SK-N-SH (cell line): ENCODE results near the gene ZNF81. TPM values are rescaled to one million over a fixed set of nuclear protein-coding genes. Genes with fewer than 3 reads are reported as not detected.

ENCODE experiments used
- CTCF ChIA-PET: fragments of 300-600, 350-600 bp; formaldehyde crosslinking; extraction: SDS; loops from one replicate; lab custom pipeline; 2021; lab: Yijun Ruan, JAX
- POLR2A ChIA-PET: fragments of 350-600 bp; sonication (Branson Sonifier 250); formaldehyde crosslinking; extraction: SDS; loops from one replicate; lab custom pipeline; 2020; ENCODE audit warnings: antibody characterized with exemption, inconsistent platforms; lab: Yijun Ruan, JAX
- DNase-seq: peaks from one replicate; pipeline ENCODE4 v3.0.0; 2012
- H2AFZ ChIP-seq: fragments of 200-600 bp; sonication (generic); 2 replicates; pipeline ENCODE4 v1.8.1; 2016; ENCODE audit warnings: antibody characterized with exemption, mild to moderate bottlenecking, low read depth
- H3F3A ChIP-seq: fragments of 200-600 bp; sonication (generic); replicated peaks from 2 replicates; pipeline ENCODE3; 2016; ENCODE audit warnings: antibody characterized with exemption, mild to moderate bottlenecking; ENCODE audit not compliant: insufficient read depth
- H3K27ac ChIP-seq, 2 experiments: fragments of 200-500 bp in 1 of 2; fragments of 200-600 bp in 1 of 2; sonication (Bioruptor generic) in 1 of 2; sonication (generic), shearing (Covaris generic) in 1 of 2; 2 replicates each; pipeline versions ENCODE4 v1.5.1 to v1.6.1; 2014 to 2016; ENCODE audit warnings: low read depth in 2 of 2, inconsistent platforms in 1 of 2, low read length in 1 of 2, mild to moderate bottlenecking in 1 of 2, mixed read lengths in 1 of 2
- H3K27me3 ChIP-seq: fragments of 200-600 bp; sonication (generic), shearing (Covaris generic); 2 replicates; pipeline ENCODE4 v1.6.1; 2016; ENCODE audit warnings: mixed run types; ENCODE audit not compliant: insufficient read depth
- H3K36me3 ChIP-seq, 2 experiments: fragments of 200-500 bp in 1 of 2; fragments of 200-600 bp in 1 of 2; sonication (Bioruptor generic) in 1 of 2; sonication (generic) in 1 of 2; replicated peaks in 1 of 2; 2 replicates each; pipeline versions ENCODE3 to v1.5.1; 2014 to 2016; ENCODE audit warnings: low read length in 1 of 2, mild to moderate bottlenecking in 1 of 2; ENCODE audit not compliant: insufficient read depth in 2 of 2, control insufficient read depth in 1 of 2
- H3K4me1 ChIP-seq, 2 experiments: fragments of 200-500 bp in 1 of 2; fragments of 200-600 bp in 1 of 2; sonication (Bioruptor generic) in 1 of 2; sonication (generic), shearing (Covaris generic) in 1 of 2; 2 replicates each; pipeline versions ENCODE4 v1.5.1 to v1.6.1; 2014 to 2016; ENCODE audit warnings: low read depth in 1 of 2, low read length in 1 of 2, mixed run types in 1 of 2; ENCODE audit not compliant: insufficient read depth in 2 of 2, control insufficient read depth in 1 of 2
- H3K4me2 ChIP-seq: fragments of 200-600 bp; sonication (generic), shearing (Covaris generic); 2 replicates; pipeline ENCODE4 v1.6.1; 2017; ENCODE audit warnings: mixed run types
- H3K4me3 ChIP-seq, 2 experiments: fragments of 200-500 bp in 1 of 2; fragments of 200-600 bp in 1 of 2; sonication (Bioruptor generic) in 1 of 2; sonication (generic), shearing (Covaris generic) in 1 of 2; 2 replicates each; pipeline versions ENCODE4 v1.5.1 to v1.8.1; 2014 to 2016; ENCODE audit warnings: low read depth in 2 of 2, inconsistent platforms in 1 of 2, low read length in 1 of 2, mild to moderate bottlenecking in 1 of 2, mixed read lengths in 1 of 2, moderate library complexity in 1 of 2
- H3K79me2 ChIP-seq: fragments of 200-600 bp; sonication (generic); 2 replicates; pipeline ENCODE4 v1.8.1; 2017; ENCODE audit warnings: mild to moderate bottlenecking; ENCODE audit not compliant: insufficient read depth
- H3K9ac ChIP-seq: fragments of 200-600 bp; sonication (generic); 2 replicates; pipeline ENCODE4 v1.6.1; 2017; ENCODE audit warnings: mixed run types
- H3K9me2 ChIP-seq: fragments of 200-600 bp; sonication (generic); 2 replicates; pipeline ENCODE4 v1.6.1; 2017; ENCODE audit warnings: mixed run types
- H3K9me3 ChIP-seq: fragments of 200-600 bp; sonication (generic); 2 replicates; pipeline ENCODE4 v1.6.1; 2017; ENCODE audit warnings: mixed run types, mild to moderate bottlenecking, moderate library complexity
- H4K20me1 ChIP-seq: fragments of 200-600 bp; sonication (generic); 2 replicates; pipeline ENCODE4 v1.6.1; 2017; ENCODE audit warnings: mild to moderate bottlenecking, mixed run types; ENCODE audit not compliant: insufficient read depth
- PBX3 ChIP-seq: IDR thresholded peaks from 2 replicates; pipeline ENCODE4; 2012
- POLR2AphosphoS5 ChIP-seq: IDR thresholded peaks from 2 replicates; pipeline ENCODE4 v1.6.1; 2012; ENCODE audit warnings: low read depth, low read length
- SMC3 ChIP-seq: IDR thresholded peaks from 2 replicates; pipeline ENCODE4 v1.6.1; 2012; ENCODE audit warnings: low read depth, low read length, improper control_type of control experiment
- TEAD4 ChIP-seq: IDR thresholded peaks from 2 replicates; pipeline ENCODE4 v1.4.0; 2012; ENCODE audit warnings: mild to moderate bottlenecking, borderline replicate concordance; ENCODE audit not compliant: insufficient read depth
- WGBS: methylation state at CpG from one replicate; pipeline ENCODE4 v1.1.6; 2017; ENCODE audit warnings: low lambda C conversion rate; 5-methylcytosine and 5-hydroxymethylcytosine counted together
- polyA plus RNA-seq, 3 experiments: library from polyadenylated mRNA; depleted of rRNA; stranded (reverse); fragments of >200 nt; gene quantifications; 2 replicates each; pipeline ENCODE4 v1.2.3, GENCODE V29; 2012

Gene ZNF81
- polyA plus RNA-seq, 1 of the 3 experiments (the other 2 are of a cell fraction) = 3.5 TPM

- POLR2A ChIA-PET = no interaction called here
- 42% methylated on average over 1 of the region's 1 CpG for WGBS
Observed at GRCh38 chrX:47814851-47815250, 21.9 kb upstream of the ZNF81 start.

GRCh38 chrX:47815901-47816845 is 20.5 kb upstream of the ZNF81 start:
- TF ChIP-seq PBX3 = no peak
- 0 out of 2 replicates have a peak, but pooled peaks have one; percentile 21 for TF ChIP-seq POLR2AphosphoS5
- ChIA-PET CTCF (interaction anchor here (1.2 to 1.9 kb wide), 2 partner anchors 14 to 16 kb away, joined by 3 to 6 read pairs; no protein-coding TSS in a partner anchor), POLR2A (no interaction called here)
- H3K27ac ChIP-seq = no peak overlapping the region
- 29% methylated on average over 4 of the region's 4 CpGs for WGBS
- no peak for DNase-seq
- peak overlapping the region; percentile 51; the same call in 1 of the 2 replicates for H2AFZ ChIP-seq
- H3F3A ChIP-seq = no peaks in the 10 kb centered on the region
- peak overlapping the region; percentile 37; the same call in 1 of the 2 replicates for H3K4me2 ChIP-seq
- no peaks in the 10 kb centered on the region for H3K36me3 ChIP-seq
- H3K9me2 ChIP-seq = no peaks in the 10 kb centered on the region
- H3K9ac ChIP-seq = no peak overlapping the region
- no peaks in the 10 kb centered on the region for H3K79me2 ChIP-seq
- H3K27me3 ChIP-seq = no peaks in the 10 kb centered on the region
- H3K9me3 ChIP-seq = no peaks in the 10 kb centered on the region; the same call in 1 of the 2 replicates
- no peaks in the 10 kb centered on the region; a peak in 1 of 4 replicates for H3K4me1 ChIP-seq
- no peaks in the 10 kb centered on the region for H4K20me1 ChIP-seq
- H3K4me3 ChIP-seq = no peak overlapping the region

More at GRCh38 chrX:47814851-47815250, 21.9 kb upstream of the ZNF81 start:
- no peaks in the 10 kb centered on the region for H3K9me3 ChIP-seq
- no peak overlapping the region for H3K4me3 ChIP-seq
- H3K9me2 ChIP-seq = no peaks in the 10 kb centered on the region
- DNase-seq = no peak
- H2AFZ ChIP-seq = no peak overlapping the region
- H3F3A ChIP-seq = no peaks in the 10 kb centered on the region
- H4K20me1 ChIP-seq = no peaks in the 10 kb centered on the region
- no peaks in the 10 kb centered on the region; a peak in 1 of 4 replicates for H3K4me1 ChIP-seq
- H3K36me3 ChIP-seq = no peaks in the 10 kb centered on the region
- no peak for TF ChIP-seq TEAD4
- TF ChIP-seq, all 33 proteins: peak for 0
- H3K4me2 ChIP-seq = no peak overlapping the region
- no peak overlapping the region for H3K27ac ChIP-seq
- H3K27me3 ChIP-seq = no peaks in the 10 kb centered on the region
- H3K9ac ChIP-seq = no peak overlapping the region
- CTCF ChIA-PET = interaction anchor here (1.2 to 1.9 kb wide), 3 partner anchors 16 to 22 kb away, joined by 3 to 6 read pairs (median 4); partner anchors contain the start of gene ZNF81
- no peaks in the 10 kb centered on the region for H3K79me2 ChIP-seq

GRCh38 chrX:47817421-47817820 is 19.3 kb upstream of the ZNF81 start:
- no peak overlapping the region for H3K4me3 ChIP-seq
- no peaks in the 10 kb centered on the region for H3K79me2 ChIP-seq
- 0% methylated on average over 1 of the region's 1 CpG for WGBS
- no peaks in the 10 kb centered on the region; the same call in 1 of the 2 replicates for H3K9me3 ChIP-seq
- H3K9me2 ChIP-seq = no peaks in the 10 kb centered on the region
- no peak for DNase-seq
- no peaks in the 10 kb centered on the region for H4K20me1 ChIP-seq
- no peak overlapping the region for H3K4me2 ChIP-seq
- H3K27me3 ChIP-seq = no peaks in the 10 kb centered on the region; the same call in 1 of the 2 replicates
- H3K27ac ChIP-seq = no peak overlapping the region
- H3K36me3 ChIP-seq = no peaks in the 10 kb centered on the region
- H3K4me1 ChIP-seq = no peaks in the 10 kb centered on the region; a peak in 1 of 4 replicates
- no peak overlapping the region for H2AFZ ChIP-seq
- H3K9ac ChIP-seq = no peak overlapping the region
- no peaks in the 10 kb centered on the region for H3F3A ChIP-seq
- no peak for TF ChIP-seq SMC3
- TF ChIP-seq PBX3 = no peak
- ChIA-PET POLR2A (no interaction called here), CTCF (no interaction called here)
